ENCODE measurements around the gene ANXA4. TPM values are rescaled to one million over a fixed set of nuclear protein-coding genes. Genes with fewer than 3 reads are reported as not detected.

ANXA4 gene
- total and polyA plus RNA-seq, 2 experiments from 2014 or later, result 6.7 to 11.5 TPM

GRCh38 chr2:69694894-69695849, 46.8 kb upstream of the ANXA4 start:
- Histone ChIP-seq H3K36me3 (ENCODE audit: insufficient read depth) (no peaks in the 10 kb centered on the region), H3K4me3 (no peak overlapping the region), H3K9me2 (ENCODE audit: insufficient read depth) (no peaks in the 10 kb centered on the region), H3F3A (replicated peaks; ENCODE audit: low read depth) (no peaks in the 10 kb centered on the region), H3K27me3 (ENCODE audit: insufficient read depth) (no peaks in the 10 kb centered on the region), H2AFZ (no peak overlapping the region), H3K4me1 (ENCODE audit: insufficient read depth) (no peaks in the 10 kb centered on the region), H3K4me2 (no peak overlapping the region), H4K20me1 (replicated peaks; ENCODE audit: insufficient read depth) (no peaks in the 10 kb centered on the region), H3K27ac (ENCODE audit: low read depth) (no peak overlapping the region), H3K79me2 (replicated peaks; ENCODE audit: insufficient read depth) (no peaks in the 10 kb centered on the region)
- no peaks in the 10 kb centered on the region for H3K36me3 Mint-ChIP-seq (ENCODE audit: low read depth)
- ATAC-seq (no peak), DNase-seq (ENCODE audit: low spot score) (no peak)
- peaks cover 2% of the 10 kb centered on the region for H3K27me3 Mint-ChIP-seq (ENCODE audit: insufficient read depth, low read depth, poor library complexity)
- H3K9me3 Mint-ChIP-seq, result no peaks in the 10 kb centered on the region; the same call in 2 of the 3 replicates
- no peak overlapping the region for H3K27ac Mint-ChIP-seq
- no peak for TF ChIP-seq CTCF (conservative IDR thresholded peaks at IDR 0.05; ENCODE audit: low read depth in 2 of 2)
- no peak for TF ChIP-seq ZNF462 (CRISPR knock-in tag; IDR thresholded peaks at IDR 0.05)
- no peak for TF ChIP-seq ETS1 (IDR thresholded peaks at IDR 0.05)
- no peak for TF ChIP-seq NANOG (IDR thresholded peaks at IDR 0.05; ENCODE audit: borderline replicate concordance)
- no peak for TF ChIP-seq EZH2phosphoT487 (IDR thresholded peaks at IDR 0.05; ENCODE audit: unreplicated experiment)
- no peak for TF ChIP-seq ZNF331 (CRISPR knock-in tag; IDR thresholded peaks at IDR 0.05; ENCODE audit: low read depth)
- TF ChIP-seq REST (IDR thresholded peaks at IDR 0.05; ENCODE audit: unreplicated experiment), result no peak
- no peak for TF ChIP-seq ZNF114 (CRISPR knock-in tag; IDR thresholded peaks at IDR 0.05)
- TF ChIP-seq POLR2AphosphoS5 (IDR thresholded peaks at IDR 0.05; ENCODE audit: low read depth), result no peak
- no peak for TF ChIP-seq STAT1 (IDR thresholded peaks at IDR 0.05; ENCODE audit: unreplicated experiment)
- no peak for TF ChIP-seq JUNB (IDR thresholded peaks at IDR 0.05; ENCODE audit: unreplicated experiment)
- TF ChIP-seq EZH2 (IDR thresholded peaks at IDR 0.05; ENCODE audit: low read depth, unreplicated experiment), result no peak
- no peak for TF ChIP-seq CREB1 (CRISPR knock-in tag; IDR thresholded peaks at IDR 0.05; ENCODE audit: low read depth)
- H3K4me1 Mint-ChIP-seq, result peaks cover 9% of the 10 kb centered on the region
- no peak overlapping the region for H3K4me3 Mint-ChIP-seq
